Measurements from ENCODE around the gene PTPRE.

PTPRE gene

DNA sequence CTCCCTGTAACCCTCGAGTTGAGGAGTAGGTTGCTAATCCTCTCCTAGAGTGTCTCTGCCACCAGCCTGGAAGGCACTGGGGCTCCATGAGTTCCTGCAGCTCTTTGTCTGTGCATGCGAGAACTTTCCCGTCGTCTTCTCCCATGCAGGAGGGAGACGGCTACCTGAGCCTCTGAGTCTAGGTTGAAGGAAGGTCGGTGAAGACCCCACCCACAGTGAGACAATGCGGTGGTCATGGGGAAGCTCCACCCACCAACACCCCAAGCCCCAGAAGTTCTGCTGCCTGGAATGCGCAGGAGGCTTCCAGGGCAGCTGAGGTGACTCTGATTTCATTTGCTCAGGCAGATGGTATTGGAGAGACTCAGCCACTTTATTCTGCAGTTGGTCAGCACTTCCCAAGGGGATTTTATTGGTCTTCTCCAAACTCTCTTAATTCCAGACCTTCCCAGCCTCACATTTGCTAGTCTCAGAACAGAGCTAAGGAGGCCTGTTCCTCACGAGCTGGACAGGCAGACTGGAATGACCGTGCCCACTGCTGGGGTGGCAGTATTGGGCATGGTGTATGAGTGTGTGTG, 36.5 kb downstream of the PTPRE start:
- no peaks in the 10 kb centered on the region for H3K9me3 ChIP-seq (ENCODE audit: control insufficient read depth in 2 of 2, low read length in 2 of 2)
- no peak overlapping the region for H3K27ac ChIP-seq (ENCODE audit: low read length)
- H3K9ac ChIP-seq (ENCODE audit: low read length in 2 of 2), result no peak overlapping the region
- no peaks in the 10 kb centered on the region for H3K36me3 ChIP-seq (ENCODE audit: control insufficient read depth in 2 of 2, insufficient read depth in 2 of 2, low read length in 2 of 2)
- H3K27me3 ChIP-seq (ENCODE audit: control insufficient read depth in 1 of 2, insufficient read depth in 2 of 2, low read length in 2 of 2), result peaks cover 0 to 2% of the 10 kb centered on the region in 2 donors
- no peaks in the 10 kb centered on the region for H3K4me1 ChIP-seq (ENCODE audit: control insufficient read depth, insufficient read depth, low read length)
- H3K4me3 ChIP-seq (ENCODE audit: low read length in 2 of 2), result no peak overlapping the region

GRCh38 chr10:127944256-127944655, 37.4 kb downstream of the PTPRE start:
- Histone ChIP-seq H3K4me1 (ENCODE audit: control insufficient read depth, insufficient read depth, low read length) (no peaks in the 10 kb centered on the region), H3K36me3 (ENCODE audit: control insufficient read depth in 2 of 2, insufficient read depth in 2 of 2, low read length in 2 of 2) (no peaks in the 10 kb centered on the region), H3K9ac (ENCODE audit: low read length in 2 of 2) (no peak overlapping the region), H3K27me3 (ENCODE audit: control insufficient read depth in 1 of 2, insufficient read depth in 2 of 2, low read length in 2 of 2) (peaks cover 0 to 2% of the 10 kb centered on the region in 2 donors), H3K27ac (ENCODE audit: low read length) (no peak overlapping the region), H3K4me3 (ENCODE audit: low read length in 2 of 2) (no peak overlapping the region), H3K9me3 (ENCODE audit: control insufficient read depth in 2 of 2, low read length in 2 of 2) (no peaks in the 10 kb centered on the region)

DNA sequence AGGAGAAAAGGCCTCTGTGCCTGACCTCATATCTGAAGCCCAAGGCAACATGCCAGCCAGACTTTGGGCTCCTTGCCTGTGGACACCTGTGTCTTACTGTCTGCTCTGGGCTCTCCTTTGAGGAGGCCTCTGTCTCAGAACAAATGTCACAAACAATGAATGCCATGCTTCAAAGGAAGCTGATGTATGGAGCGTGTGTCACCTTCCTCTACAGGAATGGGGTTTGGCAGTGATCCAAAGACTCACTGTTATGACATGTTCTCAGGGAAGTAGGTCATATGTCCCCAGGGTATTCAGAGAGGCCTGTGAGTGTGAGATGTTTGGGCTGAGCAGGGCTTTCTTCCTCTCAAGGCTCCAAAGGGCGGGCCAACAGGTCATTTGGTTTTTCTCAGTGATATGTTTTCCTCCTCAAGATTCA, 38.4 kb downstream of the PTPRE start:
- Histone ChIP-seq H3K4me3 (ENCODE audit: low read length in 2 of 2) (no peak overlapping the region), H3K36me3 (ENCODE audit: control insufficient read depth in 2 of 2, insufficient read depth in 2 of 2, low read length in 2 of 2) (no peaks in the 10 kb centered on the region), H3K9ac (ENCODE audit: low read length in 2 of 2) (no peak overlapping the region), H3K27ac (ENCODE audit: low read length) (no peak overlapping the region), H3K9me3 (ENCODE audit: control insufficient read depth in 2 of 2, low read length in 2 of 2) (no peaks in the 10 kb centered on the region), H3K4me1 (ENCODE audit: control insufficient read depth, insufficient read depth, low read length) (no peaks in the 10 kb centered on the region), H3K27me3 (ENCODE audit: control insufficient read depth in 1 of 2, insufficient read depth in 2 of 2, low read length in 2 of 2) (peaks cover 0 to 2% of the 10 kb centered on the region in 2 donors)

DNA sequence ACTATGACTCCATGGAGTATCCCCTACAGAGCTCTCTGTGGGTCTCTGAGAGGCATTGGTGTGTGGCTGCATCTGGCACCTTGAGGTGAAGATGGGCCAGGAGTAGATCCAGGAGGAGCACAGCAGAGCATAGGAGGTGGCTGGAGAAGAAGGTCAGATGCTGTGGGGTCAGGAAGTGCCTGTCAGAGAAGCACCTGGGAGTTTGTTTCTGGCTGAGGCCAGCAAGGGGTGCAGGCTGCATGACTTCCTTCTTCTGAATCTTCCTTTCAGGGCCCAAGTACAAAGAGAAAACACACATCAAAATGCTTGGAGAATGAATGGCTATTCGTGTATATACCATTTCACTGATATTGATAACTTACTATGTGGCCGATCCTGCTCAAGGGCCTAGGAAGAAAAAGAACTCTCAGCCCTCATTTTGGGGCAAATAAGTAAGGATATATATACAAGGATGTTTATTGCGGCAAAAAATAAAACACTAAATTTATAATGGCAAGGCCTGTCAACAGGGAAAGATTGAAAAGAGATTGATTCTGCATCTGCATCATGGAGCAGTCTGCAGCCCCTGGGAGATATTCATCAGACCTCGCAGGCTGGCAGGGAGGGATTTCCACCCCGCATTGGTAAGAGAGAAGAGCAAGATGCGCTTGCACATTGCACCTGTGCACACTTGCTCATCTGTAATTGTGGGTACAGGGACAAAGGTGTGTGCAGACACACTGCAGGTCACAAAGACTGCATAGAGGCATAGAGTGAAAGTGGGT, 39.2 kb downstream of the PTPRE start:
- H3K27me3 ChIP-seq (ENCODE audit: control insufficient read depth in 1 of 2, insufficient read depth in 2 of 2, low read length in 2 of 2), result peaks cover 0 to 2% of the 10 kb centered on the region in 2 donors
- no peaks in the 10 kb centered on the region for H3K36me3 ChIP-seq (ENCODE audit: control insufficient read depth in 2 of 2, insufficient read depth in 2 of 2, low read length in 2 of 2)
- H3K4me1 ChIP-seq (ENCODE audit: control insufficient read depth, insufficient read depth, low read length), result no peaks in the 10 kb centered on the region
- no peak overlapping the region for H3K9ac ChIP-seq (ENCODE audit: low read length in 2 of 2)
- H3K4me3 ChIP-seq (ENCODE audit: low read length in 2 of 2), result no peak overlapping the region
- no peaks in the 10 kb centered on the region for H3K9me3 ChIP-seq (ENCODE audit: control insufficient read depth in 2 of 2, low read length in 2 of 2)
- no peak overlapping the region for H3K27ac ChIP-seq (ENCODE audit: low read length)

- H3K27ac ChIP-seq (ENCODE audit: low read length), result no peak overlapping the region
- H3K36me3 ChIP-seq (ENCODE audit: control insufficient read depth in 2 of 2, insufficient read depth in 2 of 2, low read length in 2 of 2), result no peaks in the 10 kb centered on the region
- H3K4me3 ChIP-seq (ENCODE audit: low read length in 2 of 2), result no peak overlapping the region
- H3K4me1 ChIP-seq (ENCODE audit: control insufficient read depth, insufficient read depth, low read length), result no peaks in the 10 kb centered on the region
- H3K9ac ChIP-seq (ENCODE audit: low read length in 2 of 2), result no peak overlapping the region
- H3K9me3 ChIP-seq (ENCODE audit: control insufficient read depth in 2 of 2, low read length in 2 of 2), result no peaks in the 10 kb centered on the region
- H3K27me3 ChIP-seq (ENCODE audit: control insufficient read depth in 1 of 2, insufficient read depth in 2 of 2, low read length in 2 of 2), result peaks cover 2 to 3% of the 10 kb centered on the region in 2 donors
These were observed 40.3 kb downstream of the PTPRE start for GRCh38 chr10:127947211-127947610.

- Histone ChIP-seq H3K4me1 (ENCODE audit: control insufficient read depth, insufficient read depth, low read length) (no peaks in the 10 kb centered on the region), H3K27ac (ENCODE audit: low read length) (no peak overlapping the region), H3K9ac (ENCODE audit: low read length in 2 of 2) (no peak overlapping the region), H3K36me3 (ENCODE audit: control insufficient read depth in 2 of 2, insufficient read depth in 2 of 2, low read length in 2 of 2) (no peaks in the 10 kb centered on the region), H3K4me3 (ENCODE audit: low read length in 2 of 2) (no peak overlapping the region), H3K9me3 (ENCODE audit: control insufficient read depth in 2 of 2, low read length in 2 of 2) (no peaks in the 10 kb centered on the region), H3K27me3 (ENCODE audit: control insufficient read depth in 1 of 2, insufficient read depth in 2 of 2, low read length in 2 of 2) (peaks cover 0 to 3% of the 10 kb centered on the region in 2 donors)
These were observed 41.9 kb downstream of the PTPRE start for GRCh38 chr10:127948791-127949190.

DNA sequence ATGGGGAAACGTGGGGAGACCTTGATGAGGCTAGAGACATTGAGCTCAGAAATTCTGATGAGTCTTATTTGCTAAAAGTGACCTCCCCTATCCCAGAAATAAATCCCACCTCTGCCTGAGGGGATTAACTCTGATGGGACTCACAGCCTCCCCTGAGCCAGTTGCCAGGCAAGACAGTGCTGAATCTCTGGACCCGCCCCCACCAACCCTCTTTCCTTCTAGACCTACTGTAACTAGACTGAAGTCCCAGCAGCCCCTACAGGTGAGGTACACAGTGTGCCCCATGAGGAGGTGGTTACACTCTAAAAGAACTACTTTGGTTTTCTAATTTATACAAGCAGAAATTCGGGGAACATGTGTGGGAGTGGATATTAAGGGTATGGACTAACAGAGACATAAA, 42.9 kb downstream of the PTPRE start:
- no peak overlapping the region for H3K27ac ChIP-seq (ENCODE audit: low read length)
- no peaks in the 10 kb centered on the region for H3K9me3 ChIP-seq (ENCODE audit: control insufficient read depth in 2 of 2, low read length in 2 of 2)
- no peaks in the 10 kb centered on the region for H3K4me1 ChIP-seq (ENCODE audit: control insufficient read depth, insufficient read depth, low read length)
- H3K9ac ChIP-seq (ENCODE audit: low read length in 2 of 2), result no peak overlapping the region
- peaks cover 0 to 3% of the 10 kb centered on the region in 2 donors for H3K27me3 ChIP-seq (ENCODE audit: control insufficient read depth in 1 of 2, insufficient read depth in 2 of 2, low read length in 2 of 2)
- H3K4me3 ChIP-seq (ENCODE audit: low read length in 2 of 2), result no peak overlapping the region
- no peaks in the 10 kb centered on the region for H3K36me3 ChIP-seq (ENCODE audit: control insufficient read depth in 2 of 2, insufficient read depth in 2 of 2, low read length in 2 of 2)

- no peaks in the 10 kb centered on the region for H3K36me3 ChIP-seq (ENCODE audit: control insufficient read depth in 2 of 2, insufficient read depth in 2 of 2, low read length in 2 of 2)
These were observed 45.1 kb downstream of the PTPRE start for GRCh38 chr10:127951861-127952574.

GRCh38 chr10:127952575-127952869, 45.6 kb downstream of the PTPRE start:
- no peak overlapping the region for H3K27ac ChIP-seq (ENCODE audit: low read length)
- no peak overlapping the region for H3K4me3 ChIP-seq (ENCODE audit: low read length in 2 of 2)
- H3K27me3 ChIP-seq (ENCODE audit: control insufficient read depth in 1 of 2, insufficient read depth in 2 of 2, low read length in 2 of 2), result peaks cover 0 to 3% of the 10 kb centered on the region in 2 donors

More at GRCh38 chr10:127951861-127952574, 45.1 kb downstream of the PTPRE start:
- Histone ChIP-seq H3K9me3 (ENCODE audit: control insufficient read depth in 2 of 2, low read length in 2 of 2) (no peaks in the 10 kb centered on the region), H3K9ac (ENCODE audit: low read length in 2 of 2) (no peak overlapping the region), H3K27ac (ENCODE audit: low read length) (no peak overlapping the region), H3K27me3 (ENCODE audit: control insufficient read depth in 1 of 2, insufficient read depth in 2 of 2, low read length in 2 of 2) (peaks cover 0 to 3% of the 10 kb centered on the region in 2 donors), H3K4me3 (ENCODE audit: low read length in 2 of 2) (no peak overlapping the region), H3K4me1 (ENCODE audit: control insufficient read depth, insufficient read depth, low read length) (no peaks in the 10 kb centered on the region)

DNA sequence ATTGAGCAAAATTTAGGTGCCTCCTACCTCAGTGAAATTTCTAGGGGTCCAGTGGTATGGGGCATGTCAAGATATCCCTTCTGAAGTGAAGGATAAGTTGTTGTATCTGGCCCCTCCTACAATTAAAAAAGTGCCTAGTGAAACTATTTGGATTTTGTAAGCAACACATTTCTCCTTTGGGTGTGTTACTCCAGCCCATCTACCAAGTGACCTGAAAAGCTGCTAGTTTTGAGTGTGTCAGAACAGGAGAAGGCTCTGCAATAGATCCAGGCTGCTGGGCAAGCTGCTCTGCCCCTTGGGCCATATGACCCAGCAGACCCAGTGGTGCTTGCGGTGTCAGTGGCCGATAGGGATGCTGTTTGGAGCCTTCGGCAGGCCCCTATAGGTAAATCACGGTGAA, 46.0 kb downstream of the PTPRE start:
- Histone ChIP-seq H3K27me3 (ENCODE audit: control insufficient read depth in 1 of 2, insufficient read depth in 2 of 2, low read length in 2 of 2) (peaks cover 0 to 3% of the 10 kb centered on the region in 2 donors), H3K9ac (ENCODE audit: low read length in 2 of 2) (no peak overlapping the region), H3K27ac (ENCODE audit: low read length) (no peak overlapping the region), H3K36me3 (ENCODE audit: control insufficient read depth in 2 of 2, insufficient read depth in 2 of 2, low read length in 2 of 2) (no peaks in the 10 kb centered on the region), H3K4me3 (ENCODE audit: low read length in 2 of 2) (no peak overlapping the region), H3K9me3 (ENCODE audit: control insufficient read depth in 2 of 2, low read length in 2 of 2) (no peaks in the 10 kb centered on the region), H3K4me1 (ENCODE audit: control insufficient read depth, insufficient read depth, low read length) (no peaks in the 10 kb centered on the region)

More at GRCh38 chr10:127952575-127952869, 45.6 kb downstream of the PTPRE start:
- no peaks in the 10 kb centered on the region for H3K36me3 ChIP-seq (ENCODE audit: control insufficient read depth in 2 of 2, insufficient read depth in 2 of 2, low read length in 2 of 2)
- no peaks in the 10 kb centered on the region for H3K4me1 ChIP-seq (ENCODE audit: control insufficient read depth, insufficient read depth, low read length)
- H3K9me3 ChIP-seq (ENCODE audit: control insufficient read depth in 2 of 2, low read length in 2 of 2), result no peaks in the 10 kb centered on the region
- no peak overlapping the region for H3K9ac ChIP-seq (ENCODE audit: low read length in 2 of 2)

DNA sequence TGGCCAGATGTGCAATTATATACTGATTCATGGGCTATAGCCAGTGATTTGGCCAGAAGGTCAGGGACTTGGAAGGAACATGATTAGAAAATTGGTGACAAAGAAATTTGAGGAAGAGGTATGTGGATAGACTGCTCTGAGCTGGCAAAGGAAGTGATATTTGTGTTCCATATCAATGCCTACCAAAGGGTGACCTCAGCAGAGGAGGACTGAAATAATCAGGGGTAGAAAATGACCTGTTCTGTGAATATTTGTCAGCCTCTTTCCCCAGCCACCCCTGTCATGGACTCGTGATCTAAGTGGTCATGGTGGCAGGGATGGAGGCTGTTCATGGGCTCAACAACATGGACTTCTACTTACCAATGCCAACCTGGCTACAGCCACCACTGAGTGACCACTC, 47.0 kb downstream of the PTPRE start:
- Histone ChIP-seq H3K4me1 (ENCODE audit: control insufficient read depth, insufficient read depth, low read length) (no peaks in the 10 kb centered on the region), H3K27me3 (ENCODE audit: control insufficient read depth in 1 of 2, insufficient read depth in 2 of 2, low read length in 2 of 2) (peaks cover 0 to 3% of the 10 kb centered on the region in 2 donors), H3K27ac (ENCODE audit: low read length) (no peak overlapping the region), H3K9ac (ENCODE audit: low read length in 2 of 2) (no peak overlapping the region), H3K9me3 (ENCODE audit: control insufficient read depth in 2 of 2, low read length in 2 of 2) (no peaks in the 10 kb centered on the region), H3K4me3 (ENCODE audit: low read length in 2 of 2) (no peak overlapping the region), H3K36me3 (ENCODE audit: control insufficient read depth in 2 of 2, insufficient read depth in 2 of 2, low read length in 2 of 2) (no peaks in the 10 kb centered on the region)

Data from stomach smooth muscle (tissue), 2 donors.